ENCODE results near the gene HMGN3. TPM values are rescaled to one million over a fixed set of nuclear protein-coding genes. Genes with fewer than 3 reads are reported as not detected.
A peak's percentile ranks its signal among the peaks of the same experiment; 100 is the strongest.

The HMGN3 gene
- total and polyA plus RNA-seq, 2 of the 4 experiments (the other 2 are of a cell fraction) = 6.8 to 35.5 TPM

DNA sequence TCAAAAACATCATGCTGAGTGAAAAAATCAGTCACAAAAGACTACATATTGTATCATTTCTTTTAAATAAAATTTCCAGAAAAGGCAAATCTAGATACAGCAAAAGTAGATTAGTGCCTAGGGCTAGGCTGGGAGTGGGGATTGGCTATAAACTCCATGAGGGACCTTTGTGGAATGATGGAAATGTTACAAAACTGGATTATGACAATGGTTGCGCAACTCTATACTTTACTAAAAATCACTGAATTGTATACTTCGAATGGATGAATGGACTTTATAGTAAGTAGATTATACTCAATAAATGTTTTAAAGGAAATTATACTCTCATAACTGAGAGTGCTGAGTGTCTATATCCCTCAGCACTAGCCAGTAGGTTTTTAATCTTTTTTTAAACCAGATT, 4.3 kb downstream of the HMGN3 start:
- Histone ChIP-seq H3K36me3 (ENCODE audit: control insufficient read depth, insufficient read depth, low read length) (no peaks in the 10 kb centered on the region), H3K4ac (ENCODE audit: low read depth, low read length) (no peak overlapping the region), H3K4me1 (ENCODE audit: control insufficient read depth, insufficient read depth, low read length) (peaks cover 2% of the 10 kb centered on the region; the same call in 1 of the 2 replicates), H3K9me1 (ENCODE audit: insufficient read depth, low read length) (0 out of 2 replicates have a peak, but pooled peaks cover 5% of the 10 kb centered on the region), H2AFZ (replicated peaks; ENCODE audit: low read length, poor library complexity) (no peak overlapping the region), H3K9ac (ENCODE audit: low read depth, low read length) (no peak overlapping the region), H2BK5ac (ENCODE audit: low read depth, low read length, poor library complexity, severe bottlenecking) (no peak overlapping the region), H3K23ac (ENCODE audit: low read depth, low read length) (no peak overlapping the region), H2BK120ac (ENCODE audit: low read depth, low read length) (no peak overlapping the region), H3K9me3 (ENCODE audit: control insufficient read depth, insufficient read depth, low read length) (no peaks in the 10 kb centered on the region), H2AK5ac (ENCODE audit: low read depth, low read length) (no peak overlapping the region), H2BK15ac (ENCODE audit: low read depth, low read length) (no peak overlapping the region), H2AK9ac (replicated peaks; ENCODE audit: low read depth, low read length, poor library complexity) (no peak overlapping the region), H4K5ac (ENCODE audit: low read depth, low read length) (no peak overlapping the region), H3K18ac (ENCODE audit: low read depth, low read length) (no peak overlapping the region), H3K27me3 (ENCODE audit: control insufficient read depth, insufficient read depth, low read length) (no peaks in the 10 kb centered on the region), H3K79me1 (ENCODE audit: low read depth in 1 of 2, low read length in 2 of 2) (peaks cover 15 to 21% of the 10 kb centered on the region in 2 experiments), H4K8ac (ENCODE audit: low read depth in 2 of 2, low read length in 2 of 2) (no peak overlapping the region), H2BK20ac (ENCODE audit: low read depth, low read length) (no peak overlapping the region), H4K91ac (ENCODE audit: insufficient read depth, low read depth, low read length) (no peak overlapping the region), H3K4me2 (ENCODE audit: low read depth, low read length) (no peak overlapping the region), H3K4me3 (ENCODE audit: insufficient read depth, low read depth, low read length) (no peak overlapping the region), H4K20me1 (ENCODE audit: insufficient read depth, low read length) (no peaks in the 10 kb centered on the region), H3K56ac (ENCODE audit: extremely low read depth, insufficient read depth, low read length) (no peak overlapping the region), H3K27ac (ENCODE audit: insufficient read depth, low read length) (no peak overlapping the region), H3K14ac (replicated peaks; ENCODE audit: low read depth, low read length) (no peak overlapping the region)
- in situ Hi-C loops (cut with MboI; ENCODE audit: low sequenced_read_pairs) (no loop called here), dilution Hi-C loops (cut with HindIII; ENCODE audit: low sequenced_read_pairs, unreplicated experiment) (no loop called here), intact Hi-C loops (cut with micrococcal nuclease) (loop anchor here (10.0 kb wide), 2 partner anchors 365 to 445 kb away; partner anchors contain the start of gene IRAK1BP1)
- TF ChIP-seq CEBPB (IDR thresholded peaks at IDR 0.05; ENCODE audit: low read depth, low read length) = peak; percentile 96
- no peak for TF ChIP-seq MAZ (IDR thresholded peaks at IDR 0.05; ENCODE audit: borderline replicate concordance, low read depth, low read length)
- no peak for TF ChIP-seq MAFK (IDR thresholded peaks at IDR 0.05; ENCODE audit: low read depth, low read length)
- no peak for TF ChIP-seq NFE2L2 (IDR thresholded peaks at IDR 0.05; ENCODE audit: low read depth, low read length)
- BruUV-seq (replicated peaks) = no TSS peak
- ATAC-seq (ENCODE audit: low read depth) (no peak), DNase-seq (no peak)
- no CpG with 5 or more reads among the region's 2 CpGs for WGBS, 2 experiments (ENCODE audit: extremely low coverage in 2 of 2, insufficient read length in 1 of 2)
- POLR2A ChIA-PET (ENCODE audit: unreplicated experiment) = no interaction called here
- CTCF ChIA-PET = no interaction called here
